ENCODE measurements around the gene FLRT1.

FLRT1 gene

DNA sequence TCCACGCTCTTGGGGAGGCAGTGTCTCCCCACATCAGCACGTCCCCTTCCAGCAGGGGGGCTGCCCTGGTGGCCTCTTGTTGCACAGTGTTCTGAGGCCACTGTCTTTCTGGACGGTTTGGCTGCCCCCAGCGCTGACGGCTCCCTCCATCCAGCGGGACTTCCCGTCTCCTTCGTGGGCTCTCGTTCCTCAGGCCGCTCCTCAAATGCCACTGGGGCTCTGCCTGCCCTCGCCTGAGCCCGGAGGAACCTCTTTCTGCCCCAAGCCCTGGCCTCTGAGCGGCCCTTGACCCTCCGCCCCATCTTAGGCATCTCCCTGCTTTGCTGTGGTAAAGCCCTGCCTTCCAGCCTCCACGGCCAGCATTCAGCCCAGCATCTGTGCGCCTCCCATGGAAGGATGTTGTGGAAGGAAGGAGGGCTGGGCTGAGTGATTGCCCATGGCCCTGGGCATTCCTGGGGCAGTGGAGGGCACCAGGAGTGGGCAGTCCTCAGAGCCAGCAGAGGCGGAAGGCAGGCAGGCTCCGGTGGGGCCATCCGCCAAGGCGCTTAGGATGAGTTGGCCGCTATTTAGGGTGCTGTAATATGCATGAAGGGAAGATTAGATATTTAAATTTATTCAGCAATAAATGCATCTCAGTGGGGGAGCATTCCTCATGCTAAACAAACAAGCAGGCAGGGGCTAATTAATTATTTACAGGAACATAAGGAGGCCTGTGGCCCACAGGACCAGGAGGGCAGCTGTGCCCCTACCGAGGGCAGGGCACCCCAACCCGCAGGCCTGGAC is 31.7 kb upstream of the FLRT1 start:
- H3K9me3 ChIP-seq (replicated peaks in 1 of 11): no peaks in the 10 kb centered on the region
- peaks cover 13 to 95% (median 73%) of the 10 kb centered on the region in 11 experiments; a peak in 21 of 22 replicates for H4K20me1 ChIP-seq
- peaks cover 32 to 65% (median 45%) of the 10 kb centered on the region in 11 experiments for H3K27me3 ChIP-seq
- H3K9ac ChIP-seq: no peak overlapping the region
- TF ChIP-seq Cebpa-rat (IDR thresholded peaks at IDR 0.05): no peak
- H3K36me3 ChIP-seq: peaks cover 0 to 2% (median 0%) of the 10 kb centered on the region in 11 experiments; a peak in 1 of 22 replicates
- H3K4me1 ChIP-seq: peaks cover 47 to 69% (median 63%) of the 10 kb centered on the region in 10 experiments
- peak overlapping the region in 1 of 11 experiments; percentile 24; a peak in 1 of 22 replicates for H3K27ac ChIP-seq
- H3K4me3 ChIP-seq: no peak overlapping the region
- H3K4me2 ChIP-seq: peak overlapping the region in 8 of 11 experiments; percentile 4 to 95 (median 36); a peak in 12 of 22 replicates

- no peak for TF ChIP-seq Cebpa-rat (IDR thresholded peaks at IDR 0.05)
- H3K4me2 ChIP-seq: peak overlapping the region in 5 of 11 experiments; percentile 4 to 95 (median 43); a peak in 2 of 22 replicates
- peaks cover 7 to 95% (median 67%) of the 10 kb centered on the region in 11 experiments; a peak in 21 of 22 replicates for H4K20me1 ChIP-seq
- H3K36me3 ChIP-seq: no peaks in the 10 kb centered on the region
- H3K27me3 ChIP-seq: peaks cover 34 to 66% (median 47%) of the 10 kb centered on the region in 11 experiments
- no peak overlapping the region for H3K27ac ChIP-seq
- no peak overlapping the region for H3K4me3 ChIP-seq
- H3K4me1 ChIP-seq: peaks cover 41 to 63% (median 58%) of the 10 kb centered on the region in 10 experiments
- H3K9me3 ChIP-seq (replicated peaks in 1 of 11): no peaks in the 10 kb centered on the region
- no peak overlapping the region for H3K9ac ChIP-seq
Observed at GRCh38 chr11:64004590-64004984, 31.1 kb upstream of the FLRT1 start.

GRCh38 chr11:64005691-64006090 is 30.0 kb upstream of the FLRT1 start:
- Histone ChIP-seq H3K27me3 (peaks cover 34 to 58% (median 41%) of the 10 kb centered on the region in 11 experiments), H3K4me2 (no peak overlapping the region), H3K9ac (no peak overlapping the region), H3K36me3 (peaks cover 0 to 4% (median 0%) of the 10 kb centered on the region in 11 experiments; a peak in 4 of 22 replicates), H3K9me3 (replicated peaks in 1 of 11) (peaks cover 6 to 8% (median 7%) of the 10 kb centered on the region in 11 experiments; a peak in 21 of 22 replicates), H3K4me1 (peaks cover 33 to 53% (median 49%) of the 10 kb centered on the region in 10 experiments), H3K4me3 (no peak overlapping the region), H3K27ac (no peak overlapping the region), H4K20me1 (peaks cover 0 to 85% (median 58%) of the 10 kb centered on the region in 11 experiments; a peak in 20 of 22 replicates)
- no peak for TF ChIP-seq Cebpa-rat (IDR thresholded peaks at IDR 0.05)

- H3K4me1 ChIP-seq: peaks cover 26 to 45% (median 42%) of the 10 kb centered on the region in 10 experiments
- H3K9ac ChIP-seq: no peak overlapping the region
- no peak overlapping the region for H3K27ac ChIP-seq
- H3K27me3 ChIP-seq: peaks cover 31 to 52% (median 41%) of the 10 kb centered on the region in 11 experiments
- H3K4me3 ChIP-seq: no peak overlapping the region
- peaks cover 0 to 10% (median 0%) of the 10 kb centered on the region in 11 experiments; a peak in 4 of 22 replicates for H3K36me3 ChIP-seq
- H3K4me2 ChIP-seq: peak overlapping the region in 6 of 11 experiments; percentile 62 to 90 (median 82); a peak in 7 of 22 replicates
- H4K20me1 ChIP-seq: peaks cover 0 to 80% (median 50%) of the 10 kb centered on the region in 11 experiments; a peak in 20 of 22 replicates
- peaks cover 10 to 15% (median 14%) of the 10 kb centered on the region in 11 experiments for H3K9me3 ChIP-seq (replicated peaks in 1 of 11)
- TF ChIP-seq Cebpa-rat (IDR thresholded peaks at IDR 0.05): no peak
Observed at GRCh38 chr11:64006398-64006797, 29.3 kb upstream of the FLRT1 start.

DNA sequence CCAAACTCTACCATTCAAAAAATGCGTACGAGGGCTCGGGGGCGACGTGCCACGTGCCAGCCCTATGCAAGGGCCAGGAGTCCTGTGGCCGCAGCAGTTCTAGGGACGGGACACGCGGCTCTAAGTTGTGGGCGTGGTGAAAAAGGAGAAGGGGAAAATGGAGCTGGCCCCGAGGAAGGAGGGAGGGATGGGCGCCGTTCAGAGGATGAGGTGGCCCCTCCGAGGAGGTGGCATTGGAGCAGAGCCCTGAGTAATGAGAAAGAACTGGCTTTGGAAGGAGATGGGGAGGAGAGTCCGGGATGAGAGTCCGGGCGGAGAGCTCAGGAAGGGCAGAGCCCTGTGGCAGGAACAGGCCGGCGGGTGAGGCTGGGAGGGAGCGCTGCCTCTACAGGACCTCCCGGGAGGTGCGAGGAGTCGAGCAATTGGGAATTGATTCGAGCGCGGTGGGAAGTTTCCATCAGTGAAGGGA is 28.5 kb upstream of the FLRT1 start:
- TF ChIP-seq Cebpa-rat (IDR thresholded peaks at IDR 0.05): no peak
- H3K9me3 ChIP-seq (replicated peaks in 1 of 11): peaks cover 10 to 15% (median 14%) of the 10 kb centered on the region in 11 experiments
- peaks cover 28 to 45% (median 41%) of the 10 kb centered on the region in 11 experiments for H3K27me3 ChIP-seq
- H3K9ac ChIP-seq: peak overlapping the region in 3 of 11 experiments; percentile 15 to 50 (median 46); a peak in 5 of 22 replicates
- H3K27ac ChIP-seq: no peak overlapping the region
- H3K36me3 ChIP-seq: peaks cover 0 to 10% (median 0%) of the 10 kb centered on the region in 11 experiments; a peak in 4 of 22 replicates
- peaks cover 0 to 79% (median 43%) of the 10 kb centered on the region in 11 experiments; a peak in 19 of 22 replicates for H4K20me1 ChIP-seq
- H3K4me1 ChIP-seq: peaks cover 18 to 38% (median 34%) of the 10 kb centered on the region in 10 experiments
- peak overlapping the region; percentile 36 to 91 (median 69) for H3K4me2 ChIP-seq
- peak overlapping the region in 4 of 10 experiments; percentile 39 to 59 (median 50); a peak in 8 of 20 replicates for H3K4me3 ChIP-seq

DNA sequence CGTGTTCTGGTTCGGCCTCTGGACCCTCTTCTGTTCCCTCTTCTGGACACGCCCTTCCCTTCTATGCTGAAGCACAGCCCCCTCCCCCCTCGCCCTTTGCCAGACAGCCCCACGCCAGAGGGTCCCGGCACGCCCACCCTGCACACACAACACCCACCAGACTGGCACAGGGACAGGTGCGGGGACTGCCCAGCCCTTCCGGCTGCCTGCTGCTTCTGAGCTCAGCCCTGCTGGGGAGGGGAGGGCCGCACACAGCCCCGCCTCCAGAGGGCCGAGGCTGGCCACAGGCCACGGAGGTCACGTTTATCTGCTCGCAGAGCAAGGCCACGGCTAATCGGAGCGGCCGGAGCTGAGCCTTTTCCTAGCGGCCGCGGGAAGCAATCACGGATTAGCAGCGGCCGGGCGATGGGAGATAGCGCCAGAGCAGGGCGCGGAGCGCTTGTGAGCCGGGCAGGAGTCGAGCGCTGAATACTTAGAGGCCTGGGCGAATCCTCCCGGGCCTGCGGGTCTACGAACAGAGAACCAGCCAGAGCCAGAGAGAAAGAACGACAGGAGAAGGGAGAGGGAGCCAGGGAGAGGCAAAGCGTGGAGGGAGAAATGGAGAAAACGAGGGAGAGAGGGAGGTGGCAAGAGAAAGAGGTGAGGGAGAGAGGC is 28.0 kb upstream of the FLRT1 start:
- no peak for TF ChIP-seq Cebpa-rat (IDR thresholded peaks at IDR 0.05)
- Histone ChIP-seq H3K4me1 (peaks cover 14 to 32% (median 28%) of the 10 kb centered on the region in 10 experiments), H3K9me3 (replicated peaks in 1 of 11) (peaks cover 10 to 15% (median 14%) of the 10 kb centered on the region in 11 experiments), H3K9ac (peak overlapping the region in 3 of 11 experiments; percentile 15 to 50 (median 46); a peak in 4 of 22 replicates), H4K20me1 (peaks cover 0 to 73% (median 37%) of the 10 kb centered on the region in 11 experiments; a peak in 19 of 22 replicates), H3K27me3 (peaks cover 28 to 45% (median 41%) of the 10 kb centered on the region in 11 experiments), H3K4me3 (peak overlapping the region in 4 of 10 experiments; percentile 39 to 59 (median 50); a peak in 8 of 20 replicates), H3K36me3 (peaks cover 0 to 10% (median 0%) of the 10 kb centered on the region in 11 experiments; a peak in 4 of 22 replicates), H3K4me2 (peak overlapping the region; percentile 36 to 91 (median 69)), H3K27ac (no peak overlapping the region)

DNA sequence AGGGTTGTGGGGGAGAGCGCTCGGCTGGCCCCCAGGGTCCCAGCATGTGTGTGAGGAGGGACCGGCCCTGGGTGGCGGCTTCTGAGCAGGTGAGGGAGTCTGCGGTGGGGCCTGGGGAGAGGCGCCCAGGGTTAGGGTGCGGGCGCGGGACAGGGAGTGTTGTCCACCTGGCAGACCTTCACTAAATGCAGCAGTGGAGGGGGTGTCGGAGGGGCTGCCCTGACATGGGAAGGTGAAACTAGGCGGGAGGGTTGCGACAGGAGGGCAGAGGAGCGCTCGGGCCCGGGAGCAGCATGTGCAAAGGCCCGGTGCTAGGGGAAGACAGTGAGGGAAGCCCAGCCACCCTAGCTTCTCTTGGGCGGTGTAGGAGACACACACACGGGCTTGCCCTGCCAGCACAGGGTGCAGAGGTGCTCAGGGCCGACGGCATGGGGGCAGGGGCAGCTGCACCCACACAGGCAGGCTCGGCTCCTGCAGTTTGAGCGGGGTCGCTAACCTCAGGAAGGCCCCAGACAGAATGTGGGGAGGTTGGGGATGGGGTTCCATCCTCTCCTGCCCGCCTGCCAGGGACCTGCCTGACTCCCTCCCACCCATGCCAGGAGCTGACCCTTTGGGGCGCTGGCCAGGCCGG is 27.3 kb upstream of the FLRT1 start:
- Histone ChIP-seq H3K4me3 (no peak overlapping the region), H3K27ac (no peak overlapping the region), H4K20me1 (peaks cover 0 to 66% (median 30%) of the 10 kb centered on the region in 11 experiments; a peak in 17 of 22 replicates), H3K27me3 (peaks cover 28 to 45% (median 41%) of the 10 kb centered on the region in 11 experiments), H3K9ac (no peak overlapping the region), H3K4me2 (peak overlapping the region in 1 of 11 experiments; percentile 91; a peak in 1 of 22 replicates), H3K36me3 (peaks cover 0 to 10% (median 0%) of the 10 kb centered on the region in 11 experiments; a peak in 4 of 22 replicates), H3K4me1 (peaks cover 14 to 25% (median 23%) of the 10 kb centered on the region in 10 experiments), H3K9me3 (replicated peaks in 1 of 11) (peaks cover 10 to 15% (median 14%) of the 10 kb centered on the region in 11 experiments)
- no peak for TF ChIP-seq Cebpa-rat (IDR thresholded peaks at IDR 0.05)

Measured in BLaER1 treated with 17β-estradiol and CSF1 and Interleukin-3, amounts not matched to agents 10 nM and 100 nM (cell line).